Aorta (tissue), 5 donors: ENCODE results near the gene PAX8. TPM values are rescaled to one million over a fixed set of nuclear protein-coding genes. Genes with fewer than 3 reads are reported as not detected.
"Not testable (repeated sequence)": the region's sequence is repeated elsewhere in the genome, so short reads cannot be mapped to it uniquely, and the experiment has no call there.

Experiments used
- ATAC-seq: fragments of 200-7000 bp; cut with Tn5 transposase; one replicate; pipeline ENCODE4 v1.9.1; 2022; ENCODE audit warnings: moderate library complexity; ENCODE audit not compliant: low FRiP score
- DNase-seq, 2 donors: peaks; one replicate each; pipeline ENCODE4 v3.0.0-alpha.2; 2020
- H3K27ac ChIP-seq, 2 donors: one replicate each; pipeline ENCODE4 v1.5.1; 2013; ENCODE audit warnings: low read length in 2 of 2, mild to moderate bottlenecking in 2 of 2, moderate library complexity in 2 of 2, control low read depth in 1 of 2, inconsistent platforms in 1 of 2, low read depth in 1 of 2
- H3K27me3 ChIP-seq, 2 donors: one replicate each; pipeline ENCODE4 v1.6.1; 2013; ENCODE audit warnings: control low read depth in 1 of 2, low read length in 1 of 2, mild to moderate bottlenecking in 1 of 2, moderate library complexity in 1 of 2; ENCODE audit not compliant: insufficient read depth in 2 of 2, control insufficient read depth in 1 of 2
- H3K36me3 ChIP-seq, 2 donors: one replicate each; pipeline ENCODE4 v1.6.1; 2013; ENCODE audit warnings: control low read depth in 1 of 2, low read length in 1 of 2, mild to moderate bottlenecking in 1 of 2; ENCODE audit not compliant: insufficient read depth in 2 of 2, control insufficient read depth in 1 of 2
- H3K4me1 ChIP-seq, 2 donors: one replicate each; pipeline ENCODE4 v1.6.1; 2013; ENCODE audit warnings: low read length in 2 of 2, control low read depth in 1 of 2, mild to moderate bottlenecking in 1 of 2, moderate library complexity in 1 of 2; ENCODE audit not compliant: insufficient read depth in 2 of 2, control insufficient read depth in 1 of 2
- H3K4me3 ChIP-seq, 2 donors: one replicate each; pipeline ENCODE4 v1.5.1; 2013; ENCODE audit warnings: low read length in 2 of 2, control low read depth in 1 of 2, mild to moderate bottlenecking in 1 of 2
- H3K9me3 ChIP-seq: one replicate; pipeline ENCODE4 v1.6.1; 2013; ENCODE audit warnings: mild to moderate bottlenecking, low read length; ENCODE audit not compliant: control insufficient read depth
- WGBS, 2 donors: extraction: QIAGEN DNeasy Blood & Tissue Kit; methylation state at CpG; one replicate each; pipeline ENCODE4 v1.1.7; 2013; 5-methylcytosine and 5-hydroxymethylcytosine counted together
- intact Hi-C, 2 donors: fragments of 100-400 bp; cut with DNase I; formaldehyde crosslinking; loops; one replicate each; pipeline versions ENCODE4 v1.14.2 to v1.15.0; 2022
- polyA plus RNA-seq, 2 donors: library from polyadenylated mRNA; stranded (reverse); fragments of 200-250 nt; gene quantifications; one replicate each; pipeline ENCODE4 v1.2.3, GENCODE V29; 2013
- total RNA-seq, 2 donors: library from RNA; stranded (reverse); fragmentation: NEBNext Ultra II Directional; extraction: Animal tissue kit (Norgen Biotek cat#: 25700); gene quantifications; one replicate each; pipeline ENCODE4 v1.2.1, GENCODE V29; 2021
- donor health status: healthy with polysubstance abuse.
- donor health status: Bipolar disorder and iron deficiency.
- donor health status: DM: no; HTN: no; CAD: no.
- donor health status: DM: no; HTN: no; CAD: no.
- donor health status: DM: yes; HTN: yes; CAD: no.

PAX8 gene
- total and polyA plus RNA-seq, 4 donors, result 0.45 to 1.00 (median 0.87) TPM; not detected in 1

DNA sequence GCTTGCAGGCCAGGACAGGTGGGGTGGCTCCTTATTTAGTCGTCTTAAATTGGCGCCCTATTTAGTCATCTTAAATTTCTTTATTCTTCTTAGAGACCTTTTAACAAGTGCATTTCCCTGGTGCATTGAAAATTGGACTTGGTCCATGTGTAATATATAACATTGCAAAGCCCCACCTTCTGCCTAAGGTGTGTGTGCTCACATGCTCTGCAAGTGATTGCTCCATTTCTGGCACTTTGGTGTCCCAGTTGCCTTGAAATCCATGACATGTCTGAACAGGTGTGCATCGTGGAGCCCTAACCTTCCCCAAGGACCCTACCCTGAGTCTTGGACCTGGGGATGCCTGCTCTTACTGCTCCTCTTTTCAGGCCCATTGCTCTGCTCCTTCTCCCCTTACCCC lies 35.5 kb upstream of the PAX8 start:
- WGBS, 2 donors, result 81 to 88% methylated on average over 3 of the region's 3 CpGs

DNA sequence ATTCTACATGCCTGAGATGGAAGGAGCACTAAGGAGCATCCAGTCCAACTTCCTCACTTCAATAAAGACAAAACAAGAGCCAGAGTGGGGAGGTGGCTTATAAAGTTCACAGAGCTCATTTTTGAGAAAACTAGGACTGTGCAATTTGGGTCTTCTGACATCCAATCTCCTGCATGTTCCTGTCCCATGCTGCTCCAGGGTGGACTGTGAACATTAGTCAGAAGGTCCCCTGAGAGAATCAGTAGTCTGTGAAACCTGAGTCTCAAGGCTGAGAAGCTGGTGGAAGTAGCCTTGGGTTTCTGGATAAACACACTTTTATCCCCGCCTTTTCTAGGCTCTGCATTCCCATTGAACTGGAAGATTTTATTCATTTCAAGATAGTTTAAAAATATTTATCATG lies 33.1 kb upstream of the PAX8 start:
- H3K36me3 ChIP-seq, H3K4me1 ChIP-seq, DNase-seq, H3K27ac ChIP-seq, H3K9me3 ChIP-seq, ATAC-seq, intact Hi-C loops, H3K27me3 ChIP-seq, H3K4me3 ChIP-seq: not testable (repeated sequence)
- 58 to 62% methylated on average over 1 of the region's 1 CpG for WGBS, 2 donors

More for the DNA sequence above, 35.5 kb upstream of the PAX8 start:
- H3K4me3 ChIP-seq, H3K4me1 ChIP-seq, intact Hi-C loops, H3K9me3 ChIP-seq, H3K27ac ChIP-seq, ATAC-seq, H3K27me3 ChIP-seq, DNase-seq, H3K36me3 ChIP-seq: not testable (repeated sequence)

DNA sequence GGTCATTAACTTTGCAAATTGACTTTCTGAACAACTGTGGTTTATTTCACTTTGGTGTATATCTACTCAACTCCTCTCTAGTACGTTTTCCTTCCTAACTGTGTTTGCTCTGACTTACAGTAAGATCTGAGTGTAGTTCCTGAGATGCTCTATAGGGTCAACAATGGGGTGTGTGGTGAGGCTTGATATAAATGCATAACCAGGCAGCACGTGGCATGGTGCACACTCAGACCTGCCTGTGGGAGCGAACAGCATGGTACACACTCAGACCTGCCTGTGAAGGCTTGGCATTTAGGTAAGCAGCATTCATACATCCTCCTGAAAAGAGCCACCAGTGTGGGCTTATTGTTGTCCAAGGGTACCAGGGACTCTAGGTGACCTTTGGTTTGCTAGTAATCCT lies 32.5 kb upstream of the PAX8 start:
- H3K4me1 ChIP-seq, DNase-seq, H3K36me3 ChIP-seq, intact Hi-C loops, H3K27ac ChIP-seq, H3K9me3 ChIP-seq, ATAC-seq, H3K27me3 ChIP-seq, H3K4me3 ChIP-seq: not testable (repeated sequence)
- 77 to 84% methylated on average over 3 of the region's 3 CpGs for WGBS, 2 donors

DNA sequence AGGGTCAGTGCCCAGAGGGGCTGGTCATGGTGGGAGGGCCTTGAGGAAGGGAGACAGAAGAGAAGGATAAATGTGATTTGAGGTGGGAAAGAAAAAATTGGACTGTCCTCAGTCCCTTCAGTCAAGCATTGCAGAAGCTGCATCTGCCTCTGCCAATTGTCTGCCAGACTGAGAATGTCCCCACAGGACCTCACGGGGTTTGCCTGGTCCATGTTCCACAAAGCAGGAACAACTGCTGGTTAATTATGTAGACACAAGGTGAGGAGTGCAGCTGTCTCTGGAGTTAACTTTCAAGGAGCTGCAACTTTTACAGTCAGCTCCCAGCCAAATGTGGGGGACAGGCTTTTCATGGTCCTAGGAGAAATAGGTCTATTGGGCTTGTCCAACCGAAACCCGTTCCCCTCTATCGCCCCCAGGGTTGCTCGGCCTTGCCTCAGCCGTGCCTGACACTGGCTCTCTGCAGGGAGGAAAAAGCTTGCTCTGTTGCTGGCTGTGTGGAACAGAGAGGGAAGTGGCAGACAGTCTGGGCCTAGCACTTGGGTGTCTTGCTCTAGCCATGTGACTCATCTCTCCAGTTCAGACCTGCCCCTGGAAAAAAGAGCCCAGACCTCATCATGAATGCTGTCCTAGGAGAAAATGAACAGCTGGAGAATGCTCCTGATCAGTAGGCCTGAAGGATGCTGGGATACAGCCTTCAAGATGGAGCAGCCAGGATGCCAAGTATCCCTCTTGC lies 31.1 kb upstream of the PAX8 start:
- no peaks in the 10 kb centered on the region for H3K36me3 ChIP-seq
- peaks cover 0 to 1% of the 10 kb centered on the region in 2 donors for H3K27me3 ChIP-seq
- H3K4me1 ChIP-seq, result no peaks in the 10 kb centered on the region
- H3K9me3 ChIP-seq, result no peaks in the 10 kb centered on the region
- ATAC-seq, result no peak
- no peak for DNase-seq
- no peak overlapping the region for H3K27ac ChIP-seq
- WGBS, 2 donors, result 87 to 94% methylated on average over 6 of the region's 6 CpGs
- intact Hi-C loops, result no loop called here
- H3K4me3 ChIP-seq, result no peak overlapping the region

DNA sequence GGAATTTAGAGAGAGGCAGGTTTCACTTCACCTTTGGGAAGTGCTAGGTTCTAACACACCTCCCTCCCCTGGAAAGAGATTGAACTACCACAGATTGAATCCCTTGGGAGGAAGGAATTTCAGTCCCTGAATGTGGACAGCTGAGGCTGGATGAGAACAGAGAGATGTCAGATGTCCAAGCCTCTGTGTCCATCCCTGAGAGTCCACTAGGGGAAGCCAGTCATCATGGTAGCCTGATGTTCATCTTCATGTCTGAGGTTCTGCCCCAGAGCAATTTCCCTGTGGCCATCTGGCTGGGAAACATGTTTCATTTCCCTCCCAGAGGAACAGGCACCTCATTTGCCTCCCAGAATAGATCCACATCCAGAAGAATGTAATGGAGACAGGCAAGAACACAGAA lies 30.1 kb upstream of the PAX8 start:
- ATAC-seq, H3K4me1 ChIP-seq, H3K36me3 ChIP-seq, H3K9me3 ChIP-seq, H3K27ac ChIP-seq, H3K4me3 ChIP-seq, intact Hi-C loops, DNase-seq, H3K27me3 ChIP-seq: not testable (repeated sequence)

DNA sequence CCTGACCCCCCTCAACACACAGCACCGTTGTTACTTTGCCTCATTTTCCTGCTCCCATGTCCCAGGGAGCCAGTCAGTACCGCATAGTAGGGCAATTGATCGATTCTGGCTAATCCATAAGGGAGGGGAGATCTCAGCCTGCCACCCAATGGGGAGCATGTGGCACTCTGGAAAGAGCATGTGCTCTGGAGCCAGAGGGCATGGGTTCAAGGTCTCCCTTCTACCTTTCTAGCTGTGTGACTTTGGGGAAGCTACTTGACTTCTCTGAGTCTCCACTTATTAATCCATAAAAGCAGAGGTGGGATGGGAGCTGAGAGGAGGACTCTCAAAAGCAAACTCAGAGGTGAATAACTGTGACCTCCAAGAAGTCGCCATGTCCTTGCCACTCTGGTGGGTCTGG lies 27.5 kb upstream of the PAX8 start:
- WGBS, 2 donors, result 67 to 77% methylated on average over 2 to 4 of the region's 4 CpGs
- H3K27ac ChIP-seq, H3K4me3 ChIP-seq, H3K27me3 ChIP-seq, H3K36me3 ChIP-seq, H3K9me3 ChIP-seq, ATAC-seq, H3K4me1 ChIP-seq, DNase-seq, intact Hi-C loops: not testable (repeated sequence)

DNA sequence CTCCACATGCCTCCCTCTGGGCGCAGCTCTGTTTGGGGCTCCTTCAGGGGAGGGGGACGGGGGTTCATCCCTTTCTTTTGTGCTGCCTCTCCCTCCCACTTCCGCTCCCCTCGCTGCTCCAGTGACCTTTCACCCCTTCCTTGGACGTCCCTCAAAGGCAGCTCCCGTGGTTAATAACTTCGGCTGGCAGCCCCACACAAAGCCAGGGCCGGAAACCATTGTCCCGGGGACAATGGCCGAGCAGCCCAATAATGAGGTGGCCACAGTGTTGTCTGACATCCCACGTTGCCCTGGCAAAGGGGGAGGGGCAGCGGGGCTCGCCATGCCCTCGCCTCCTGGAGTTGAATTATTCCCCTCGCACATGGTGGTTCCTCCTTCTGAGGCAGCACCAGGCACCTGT lies 27.0 kb upstream of the PAX8 start:
- H3K4me3 ChIP-seq, H3K9me3 ChIP-seq, H3K27me3 ChIP-seq, intact Hi-C loops, H3K4me1 ChIP-seq, H3K27ac ChIP-seq, ATAC-seq, H3K36me3 ChIP-seq, DNase-seq: not testable (repeated sequence)
- 56 to 74% methylated on average over 13 to 15 of the region's 15 CpGs for WGBS, 2 donors

DNA sequence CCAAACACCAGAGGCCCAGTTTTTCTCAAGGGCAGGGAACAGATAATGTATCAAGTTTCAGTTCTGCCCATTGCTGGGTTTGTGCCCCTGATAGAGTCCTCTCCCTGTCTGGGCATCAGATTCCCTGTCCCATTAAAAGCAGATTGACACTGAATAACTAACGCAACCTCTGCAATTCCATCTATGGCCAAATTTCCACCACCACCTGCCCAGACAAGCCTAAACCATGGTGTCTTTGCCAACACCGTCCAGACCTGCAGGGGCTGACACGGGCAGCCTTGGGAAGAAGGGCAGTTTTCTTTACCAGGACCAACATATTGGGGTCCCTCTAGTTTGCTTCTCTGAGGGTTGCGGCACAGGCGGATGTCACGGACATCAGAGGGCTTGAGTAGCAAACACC lies 26.4 kb upstream of the PAX8 start:
- no peak overlapping the region for H3K4me3 ChIP-seq
- H3K27me3 ChIP-seq, result peaks cover 0 to 1% of the 10 kb centered on the region in 2 donors
- no peaks in the 10 kb centered on the region for H3K4me1 ChIP-seq
- H3K36me3 ChIP-seq, result no peaks in the 10 kb centered on the region
- intact Hi-C loops, result no loop called here
- H3K27ac ChIP-seq, result no peak overlapping the region
- H3K9me3 ChIP-seq, result no peaks in the 10 kb centered on the region
- WGBS, 2 donors, result 94 to 95% methylated on average over 6 of the region's 6 CpGs
- ATAC-seq, result no peak
- DNase-seq, result no peak

DNA sequence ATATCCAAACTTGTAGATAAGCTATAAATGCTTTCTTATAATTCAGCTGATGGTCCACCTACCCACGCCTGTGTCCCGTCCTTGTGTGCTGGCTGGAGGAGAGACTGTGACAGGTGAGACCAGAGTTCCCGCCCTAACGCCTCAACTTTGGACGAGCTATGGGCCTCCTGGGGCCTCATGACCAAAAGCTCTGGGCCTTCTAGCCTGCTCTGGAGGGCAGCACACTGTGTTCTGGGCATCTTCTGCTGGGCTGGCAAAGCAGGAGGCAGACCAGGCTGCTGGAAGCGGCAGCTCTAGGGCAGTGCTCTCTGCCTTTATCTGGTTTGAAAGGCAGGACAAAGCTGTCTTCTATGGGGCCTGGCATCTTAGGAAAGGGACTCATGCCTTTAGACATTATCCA lies 26.0 kb upstream of the PAX8 start:
- Histone ChIP-seq H3K27me3 (peaks cover 0 to 1% of the 10 kb centered on the region in 2 donors), H3K9me3 (no peaks in the 10 kb centered on the region), H3K4me1 (no peaks in the 10 kb centered on the region), H3K4me3 (no peak overlapping the region), H3K36me3 (no peaks in the 10 kb centered on the region), H3K27ac (no peak overlapping the region)
- no peak for DNase-seq
- 87 to 91% methylated on average over 6 of the region's 6 CpGs for WGBS, 2 donors
- intact Hi-C loops, result no loop called here
- ATAC-seq, result no peak
